Measurements from ENCODE around the gene ITCH.
"Not testable (repeated sequence)": the region's sequence is repeated elsewhere in the genome, so short reads cannot be mapped to it uniquely, and the experiment has no call there.

DNA sequence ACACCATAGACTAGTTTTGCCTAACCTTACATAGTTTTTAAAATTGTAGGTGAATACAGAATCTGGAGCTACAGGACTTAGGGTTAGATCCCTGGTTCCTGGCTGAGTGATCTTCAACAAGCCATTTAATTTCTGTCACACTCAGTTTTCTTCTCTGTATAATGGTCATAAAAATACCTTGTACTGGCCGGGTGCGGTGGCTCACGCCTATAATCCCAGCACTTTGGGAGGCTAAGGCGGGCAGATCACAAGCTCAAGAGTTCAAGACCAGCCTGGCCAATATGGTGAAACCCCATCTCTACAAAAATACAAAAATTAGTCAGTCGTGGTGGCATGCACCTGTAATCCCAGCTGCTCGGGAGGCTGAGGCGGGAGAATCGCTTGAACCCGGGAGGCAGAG is 3.3 kb upstream of the ITCH start:
- not testable (repeated sequence) for TF ChIP-seq POU5F1 (IDR thresholded peaks at IDR 0.05; ENCODE audit: low read depth, low read length); BCL11A (IDR thresholded peaks at IDR 0.05; ENCODE audit: low read depth in 2 of 2, low read length in 2 of 2); POLR2A (IDR thresholded peaks at IDR 0.05; ENCODE audit: control extremely low read depth in 1 of 2, low read depth in 2 of 2, low read length in 2 of 2); SP1 (IDR thresholded peaks at IDR 0.05; ENCODE audit: low read depth, low read length); TCF12 (IDR thresholded peaks at IDR 0.05; ENCODE audit: low read depth, low read length); SUZ12 (IDR thresholded peaks at IDR 0.05; ENCODE audit: low read length); BACH1 (IDR thresholded peaks at IDR 0.05; ENCODE audit: low read length); RAD21 (IDR thresholded peaks at IDR 0.05 in 1 of 2, conservative IDR thresholded peaks at IDR 0.05 in 1 of 2; ENCODE audit: low read depth in 2 of 2, low read length in 2 of 2); CTCF (IDR thresholded peaks at IDR 0.05; ENCODE audit: control extremely low read depth in 1 of 3, insufficient read depth in 1 of 3, low read depth in 1 of 3, low read length in 3 of 3)
